HG02943 (cell line): ENCODE data around the gene RSKR.
"Not testable (repeated sequence)": the region's sequence is repeated elsewhere in the genome, so short reads cannot be mapped to it uniquely, and the experiment has no call there.

Experiments used
- ATAC-seq: cut with Tn5 transposase; IDR thresholded peaks from one replicate; pipeline ENCODE4 v1.9.1; 2021; ENCODE audit warnings: mild to moderate bottlenecking, low read depth, moderate library complexity; ENCODE audit not compliant: unreplicated experiment

The RSKR gene

DNA sequence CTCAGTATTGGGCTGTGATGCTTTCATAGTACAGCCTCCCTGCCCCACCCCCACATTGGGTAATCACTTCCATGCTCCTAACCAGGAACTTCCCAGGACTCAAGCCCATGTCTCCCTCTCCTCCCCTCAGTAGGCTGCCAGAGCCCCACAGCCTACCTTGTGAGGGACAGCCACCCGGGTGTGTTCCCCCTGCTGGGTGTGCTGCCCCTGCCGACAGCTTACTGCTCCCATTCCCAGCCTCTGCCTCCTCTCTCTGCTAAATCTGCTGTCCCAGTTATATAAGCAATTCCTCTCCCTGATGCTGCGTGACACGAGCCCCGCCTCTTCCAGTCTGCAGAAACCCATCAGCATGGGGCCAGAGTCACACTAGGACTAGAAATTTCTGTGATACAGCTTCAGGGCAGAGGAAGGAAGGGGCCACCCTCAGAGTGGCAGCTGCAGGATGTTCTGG, at the start of gene RSKR:
TSS of gene RSKR (minus strand) at position 255 of the 451 bp plus-strand sequence. CDS start at position 231, 24 bp downstream.
- ATAC-seq: no peak

- no peak for ATAC-seq
Observed at GRCh38 chr17:28663723-28664122, 49.7 kb upstream of the RSKR start.

DNA sequence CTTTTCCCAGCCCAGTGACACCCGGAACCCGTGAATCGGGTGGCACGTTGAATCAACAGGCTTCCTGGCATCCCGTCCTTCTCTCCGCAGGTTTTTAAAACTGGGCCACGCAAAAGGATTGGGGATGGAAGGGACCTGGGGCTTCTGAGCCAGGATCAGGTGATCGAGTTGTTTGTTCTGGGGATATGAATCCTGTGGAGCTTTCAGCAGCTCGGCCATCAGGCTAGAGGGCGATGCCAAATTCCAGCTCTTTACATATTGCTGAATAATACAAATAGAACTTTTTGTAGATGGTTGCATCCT, 48.5 kb upstream of the RSKR start:
- ATAC-seq: no peak

DNA sequence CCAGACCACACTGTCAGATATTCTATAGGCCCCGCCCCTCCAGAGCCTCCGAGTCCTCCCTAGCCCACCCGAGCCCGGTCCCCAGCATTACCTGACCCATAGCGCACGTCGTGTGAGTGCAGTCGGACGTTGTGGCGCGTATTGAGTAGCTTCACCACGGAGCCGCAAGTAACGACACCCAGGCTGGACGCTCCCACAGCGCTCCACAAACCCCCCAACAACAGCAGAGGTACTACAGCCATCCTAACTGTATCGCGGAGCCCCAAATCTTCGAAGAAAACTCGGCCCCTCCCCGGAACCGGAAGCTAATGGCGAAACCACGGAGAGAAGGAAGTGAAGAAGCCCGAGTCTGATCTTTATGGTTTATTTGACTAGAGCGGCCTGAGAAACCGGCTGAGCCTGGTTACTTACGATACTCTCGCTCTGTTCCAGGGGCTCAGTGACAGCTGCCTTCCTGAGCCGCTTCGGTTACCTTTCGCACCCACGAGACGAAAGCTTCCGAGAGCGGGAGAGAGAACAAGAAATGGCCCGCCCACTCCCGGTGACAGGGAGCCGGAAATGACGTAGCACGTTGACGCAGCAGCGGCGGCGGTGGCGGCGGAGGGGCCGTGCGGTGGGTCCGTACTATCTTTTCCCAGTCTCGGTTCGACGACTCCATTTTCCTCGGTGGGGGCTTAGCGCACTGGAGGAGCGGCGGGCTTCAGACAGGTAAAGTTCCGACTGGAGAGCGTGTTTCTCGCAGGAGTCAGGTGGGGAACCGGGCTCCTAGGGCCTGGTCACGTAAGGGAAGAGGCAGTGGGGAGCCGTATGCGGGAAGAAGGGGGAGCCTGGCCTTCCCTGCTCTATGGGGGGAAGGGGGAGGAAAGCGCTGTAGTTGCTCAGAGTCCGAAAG, 47.9 kb upstream of the RSKR start, which contains the start of the genes SDF2 and SUPT6H:
TSS of gene SDF2 (minus strand) at position 272 of the 892 bp plus-strand sequence. CDS start at position 242, 30 bp downstream.
TSS of gene SUPT6H (plus strand) at position 571 of the 892 bp plus-strand sequence. CDS start 11,197 bp downstream, outside the sequence.
- ATAC-seq: peak; percentile 73

GRCh38 chr17:28659497-28659881, 45.5 kb upstream of the RSKR start:
- ATAC-seq: not testable (repeated sequence)

DNA sequence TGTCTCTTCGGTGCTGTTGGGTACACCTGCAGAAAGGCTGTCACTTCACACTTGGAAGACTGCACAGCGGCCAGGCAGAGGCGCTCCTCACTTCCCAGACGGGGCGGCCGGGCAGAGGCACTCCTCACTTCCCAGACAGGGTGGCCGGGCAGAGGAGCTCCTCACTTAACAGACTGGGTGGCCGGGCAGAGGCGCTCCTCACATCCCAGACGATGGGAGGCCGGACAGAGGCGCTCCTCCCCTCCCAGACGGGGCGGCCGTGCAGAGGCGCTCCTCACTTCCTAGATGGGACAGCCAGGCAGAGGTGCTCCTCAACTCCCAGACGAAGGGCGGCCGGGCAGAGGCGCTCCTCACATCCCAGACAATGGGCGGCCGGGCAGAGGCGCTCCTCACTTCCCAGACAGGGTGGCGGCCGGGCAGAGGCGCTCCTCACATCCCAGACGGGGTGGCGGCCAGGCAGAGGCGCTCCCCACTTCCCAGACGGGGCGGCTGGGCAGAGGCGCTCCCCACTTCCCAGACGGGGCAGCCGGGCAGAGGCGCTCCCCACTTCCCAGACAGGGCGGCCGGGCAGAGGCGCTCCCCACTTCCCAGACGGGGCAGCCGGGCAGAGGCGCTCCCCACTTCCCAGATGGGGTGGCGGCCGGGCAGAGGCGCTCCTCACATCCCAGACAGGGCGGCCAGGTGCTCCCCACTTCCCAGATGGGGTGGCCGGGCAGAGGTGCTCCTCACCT, 44.9 kb upstream of the RSKR start:
- ATAC-seq: not testable (repeated sequence)

- not testable (repeated sequence) for ATAC-seq
Observed at GRCh38 chr17:28658342-28658741, 44.4 kb upstream of the RSKR start.

DNA sequence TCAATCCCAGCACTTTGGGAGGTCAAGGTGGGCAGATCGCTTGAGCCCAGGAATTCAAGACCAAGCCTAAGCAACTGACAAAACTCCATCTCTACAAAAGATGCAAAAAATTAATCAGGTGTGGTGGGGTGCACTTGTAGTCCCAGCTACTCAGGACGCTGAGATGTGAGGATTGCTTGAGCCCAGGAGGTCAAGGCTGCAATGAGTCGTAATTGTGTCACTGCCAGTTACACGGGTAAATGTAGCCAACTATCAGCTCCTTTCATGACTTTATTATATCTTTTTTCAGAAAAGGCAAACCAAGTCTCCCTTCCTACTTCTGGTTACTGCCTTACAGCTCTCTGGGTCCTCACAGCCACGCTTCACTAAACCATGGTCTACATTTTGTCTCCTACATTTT, 43.8 kb upstream of the RSKR start:
- ATAC-seq: no peak

DNA sequence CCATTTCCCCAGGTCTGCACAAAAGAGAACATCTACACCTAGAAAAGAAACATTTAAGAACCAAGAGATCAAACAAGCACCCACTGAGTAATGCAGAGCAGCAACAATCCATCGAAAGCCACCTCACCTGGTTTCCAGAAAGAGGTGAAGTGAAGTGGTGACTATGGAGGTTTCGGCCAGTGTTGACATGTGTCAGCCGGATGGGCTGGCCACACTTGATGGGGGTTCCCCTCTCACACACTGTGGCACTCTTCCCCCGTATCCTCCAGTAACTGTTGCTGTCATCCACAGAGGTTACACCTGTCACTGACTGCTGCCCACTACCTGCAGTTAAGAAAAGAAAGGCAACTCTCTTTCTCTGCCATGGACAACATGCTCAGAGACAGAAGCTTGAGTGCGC, 41.2 kb upstream of the RSKR start:
- no peak for ATAC-seq

GRCh38 chr17:28648698-28649097, 34.7 kb upstream of the RSKR start:
- ATAC-seq: no peak

DNA sequence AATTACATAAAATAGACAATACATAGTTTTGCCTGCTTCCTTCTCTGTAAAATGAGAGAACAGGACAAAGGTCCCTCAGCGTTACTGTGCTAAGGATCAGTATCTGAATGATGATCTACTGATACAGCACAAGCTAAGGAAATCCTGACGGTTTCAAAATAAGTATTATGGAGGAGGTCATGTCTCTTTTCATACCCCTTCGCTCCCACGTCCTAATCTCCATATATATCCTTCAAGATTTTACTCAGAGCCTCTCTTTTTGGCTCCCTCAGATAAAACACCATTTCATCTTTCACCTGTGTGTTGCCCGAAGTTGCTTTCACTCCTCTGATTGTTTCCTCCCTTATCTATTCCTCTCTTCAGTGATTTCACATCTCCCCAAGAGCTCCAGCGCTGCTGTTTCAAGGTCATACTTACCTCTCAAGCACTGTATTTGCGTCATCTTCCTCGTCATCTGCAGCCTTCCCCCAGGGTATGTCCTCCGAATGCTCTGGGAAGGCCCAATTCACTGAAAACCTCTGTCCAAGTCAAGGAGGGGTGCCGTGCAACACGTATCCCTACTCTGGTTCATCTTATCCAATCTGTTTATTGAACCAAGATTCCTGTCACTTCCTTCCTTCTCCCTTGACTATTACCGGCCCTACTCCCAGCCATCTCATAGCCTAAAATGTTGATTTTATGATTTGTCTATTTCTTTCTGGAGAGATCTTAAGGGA, 32.2 kb upstream of the RSKR start:
- no peak for ATAC-seq

DNA sequence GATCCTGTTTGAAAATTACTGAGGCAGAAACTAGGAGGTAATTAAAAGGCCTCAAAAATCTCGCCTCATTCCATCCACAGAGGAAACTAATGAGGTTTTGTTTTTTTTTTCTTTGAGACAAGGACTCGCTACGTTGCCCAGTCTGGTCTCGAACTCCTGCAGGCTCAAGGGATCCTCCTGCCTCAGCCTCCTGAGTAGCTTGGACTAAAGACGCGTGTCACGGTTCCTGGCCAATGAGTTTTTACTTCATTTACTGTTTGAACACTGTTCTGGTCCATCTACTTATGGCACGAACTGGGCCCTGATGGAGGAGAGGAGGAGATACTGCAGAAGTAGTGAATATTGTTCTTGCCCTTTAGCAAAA, 31.6 kb upstream of the RSKR start:
- no peak for ATAC-seq

DNA sequence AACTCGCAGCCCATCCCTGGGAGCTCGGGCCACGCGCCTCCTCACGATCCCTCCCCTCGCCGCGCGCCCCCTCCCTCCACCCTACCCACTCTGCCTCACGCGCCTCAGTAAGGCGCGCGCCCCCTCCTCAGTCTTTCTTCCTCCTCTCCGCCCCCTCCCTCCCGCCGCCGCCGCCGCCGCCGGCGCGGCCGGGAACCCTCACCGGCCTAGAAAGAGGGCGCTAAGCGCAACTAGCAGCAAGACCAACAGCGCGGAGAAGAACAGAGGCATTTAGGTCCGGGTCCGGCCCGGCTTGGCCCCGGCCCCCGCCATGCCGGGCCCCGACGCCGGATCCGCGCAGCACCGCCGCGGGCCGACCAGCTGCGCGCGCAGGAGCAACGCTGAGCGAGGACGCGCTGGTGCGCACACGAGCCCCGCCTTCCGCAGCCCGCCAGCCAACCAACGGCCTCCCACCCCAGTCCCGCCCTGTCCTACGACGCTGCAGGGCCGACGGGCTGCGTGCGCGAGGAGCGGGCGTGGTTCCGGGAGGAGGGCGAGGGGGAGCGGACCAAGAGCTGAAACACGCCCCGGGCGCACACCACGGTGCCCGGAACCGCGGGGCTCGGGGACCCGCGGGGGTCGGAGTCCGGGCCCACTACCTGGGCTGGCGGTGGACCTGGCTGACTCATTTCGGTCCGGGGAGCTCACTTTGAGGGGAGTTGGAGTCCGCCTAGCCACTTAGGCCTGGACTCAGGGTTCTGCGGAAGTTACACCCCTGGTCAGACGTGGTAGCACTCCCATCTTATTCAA, 31.0 kb upstream of the RSKR start, which contains the start of gene BLTP2:
TSS of gene BLTP2 (minus strand) at position 372 of the 789 bp plus-strand sequence. CDS start at position 270, 102 bp downstream.
- ATAC-seq: peak; percentile 86

DNA sequence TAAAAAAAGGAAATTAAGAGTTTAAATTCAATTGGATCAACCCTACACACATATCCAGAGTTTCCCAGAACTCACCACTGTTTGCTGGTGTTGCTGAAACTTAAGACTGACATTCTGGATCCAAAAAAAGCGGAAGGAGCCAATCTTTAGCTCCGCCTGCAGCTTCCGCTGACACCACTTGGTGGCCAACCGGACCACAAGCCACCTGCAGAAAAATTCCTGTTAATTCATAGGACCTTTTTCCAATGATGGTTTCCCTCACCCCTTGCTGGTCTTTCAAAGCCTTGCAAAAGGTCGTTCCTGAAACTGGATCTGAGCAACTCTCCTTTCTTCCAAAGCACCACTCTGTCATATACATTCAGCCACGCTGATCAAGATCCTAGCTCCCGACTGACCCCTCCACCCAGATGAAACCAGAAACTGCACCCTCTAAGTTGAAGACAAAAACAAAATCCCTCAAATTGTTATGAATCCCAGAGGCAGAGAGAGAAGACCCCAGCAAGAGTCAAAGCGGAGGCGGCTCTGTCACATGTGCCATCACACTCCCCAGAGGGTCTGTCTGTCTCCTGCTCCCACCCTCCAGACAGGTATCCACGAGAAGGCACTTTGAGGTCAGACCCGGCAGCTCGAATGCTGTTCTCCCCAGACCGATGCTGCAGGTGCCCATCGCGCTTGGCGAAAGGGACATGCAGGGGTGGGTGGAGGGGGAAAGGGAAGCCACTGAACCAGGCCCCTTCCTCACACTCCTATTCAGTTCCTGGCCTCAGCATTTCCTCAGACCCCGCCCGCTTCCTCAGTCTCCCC, 30.2 kb upstream of the RSKR start:
- ATAC-seq: peak; percentile 18

- no peak for ATAC-seq
Observed at GRCh38 chr17:28641579-28641978, 27.6 kb upstream of the RSKR start.

DNA sequence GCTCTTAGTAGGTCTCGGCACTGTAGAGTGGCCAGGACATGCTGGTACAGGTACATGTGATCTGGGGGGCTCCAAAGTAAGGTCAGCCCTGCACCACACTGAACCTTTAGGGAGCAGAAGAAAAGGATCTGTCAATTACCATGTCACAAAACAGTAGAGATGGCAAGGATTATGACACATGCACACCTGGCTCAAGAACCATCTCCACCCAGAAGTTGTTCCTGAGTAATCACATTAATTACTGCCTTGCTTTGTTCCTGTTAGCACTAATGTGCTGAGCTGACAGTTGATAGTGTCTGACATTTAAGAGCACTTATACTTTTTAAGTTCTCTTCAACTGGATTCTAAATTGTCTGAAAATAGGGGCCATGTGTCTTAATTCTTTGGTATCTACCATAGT, 21.5 kb upstream of the RSKR start:
- no peak for ATAC-seq

DNA sequence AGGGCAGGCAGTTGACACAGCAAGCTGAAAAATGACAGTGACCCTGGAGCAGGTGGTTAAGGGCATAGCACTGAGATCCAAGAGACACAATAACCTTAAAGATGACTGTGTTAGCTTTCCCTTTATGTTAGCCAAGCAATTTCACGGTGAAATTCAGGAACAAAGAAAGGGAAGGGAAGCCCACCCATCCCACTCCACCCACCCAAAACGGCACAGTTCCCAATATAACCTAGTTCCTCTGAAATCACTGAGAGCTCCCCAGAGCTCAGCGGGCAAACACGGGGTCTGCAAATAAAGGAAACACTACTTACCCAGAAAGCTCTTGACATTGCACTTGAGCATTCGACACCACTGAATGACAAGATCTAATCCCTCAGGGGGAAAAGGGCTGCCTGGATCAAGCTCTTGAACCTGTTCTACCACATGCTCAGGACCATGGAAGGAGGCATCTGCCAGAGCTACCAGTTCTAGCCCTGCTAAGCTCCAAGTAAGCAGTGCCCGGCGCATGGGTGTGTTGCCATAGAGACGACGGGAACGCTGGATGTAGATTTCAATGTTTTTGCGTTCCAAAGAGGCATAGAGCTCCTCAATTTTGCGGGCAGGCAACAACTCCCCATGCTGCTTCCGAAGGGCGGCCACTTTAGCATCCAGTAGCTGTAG, 20.4 kb upstream of the RSKR start:
- ATAC-seq: no peak

DNA sequence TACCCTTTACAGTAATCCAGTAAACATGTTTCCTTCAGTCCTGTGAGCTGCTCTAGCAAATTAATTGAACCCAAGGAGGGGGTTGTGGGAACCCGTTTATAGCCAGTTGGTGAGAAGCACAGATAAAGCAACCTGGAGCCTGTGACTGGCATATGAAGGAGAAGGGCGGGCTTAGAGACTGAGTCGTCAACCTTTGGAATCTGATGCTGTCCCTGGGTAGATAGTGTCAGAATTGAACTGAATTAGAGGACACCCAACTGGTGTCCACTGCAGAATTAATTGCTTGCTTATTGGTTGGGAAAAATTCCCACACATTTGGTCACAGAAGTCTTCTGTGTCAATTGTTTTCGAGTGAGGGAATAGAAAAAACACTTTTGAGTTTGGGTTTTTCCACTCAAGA, 12.8 kb upstream of the RSKR start:
- ATAC-seq: no peak

GRCh38 chr17:28624148-28624547, 10.2 kb upstream of the RSKR start:
- no peak for ATAC-seq
